MV-4-11 (cell line): ENCODE data around the gene CORO1A.
"Not testable (repeated sequence)": the region's sequence is repeated elsewhere in the genome, so short reads cannot be mapped to it uniquely, and the experiment has no call there.

Experiments used
- DNase-seq: peaks from one replicate; lab custom pipeline; 2025; lab: John Stamatoyannopoulos, UW

The CORO1A gene

GRCh38 chr16:30170145-30170544 is 13.3 kb upstream of the CORO1A start:
- not testable (repeated sequence) for DNase-seq

GRCh38 chr16:30173054-30173453 is 10.3 kb upstream of the CORO1A start:
- no peak for DNase-seq

GRCh38 chr16:30176876-30177275 is 6.5 kb upstream of the CORO1A start:
- DNase-seq = peak; percentile 26

- DNase-seq = no peak
These were observed 4.2 kb upstream of the CORO1A start for GRCh38 chr16:30179195-30179594.

- no peak for DNase-seq
These were observed 3.5 kb upstream of the CORO1A start for GRCh38 chr16:30179931-30180330.

- DNase-seq = no peak
These were observed 2.7 kb upstream of the CORO1A start for GRCh38 chr16:30180741-30181140.

- peak; percentile 74 for DNase-seq
These were observed 891 bp downstream of the CORO1A start for GRCh38 chr16:30184096-30184890.

GRCh38 chr16:30184891-30185682 is 1.7 kb downstream of the CORO1A start:
- DNase-seq = peak; percentile 70

- DNase-seq = peak; percentile 96
These were observed 2.5 kb downstream of the CORO1A start for GRCh38 chr16:30185683-30186421.

GRCh38 chr16:30186444-30186781 is 3.0 kb downstream of the CORO1A start:
- no peak for DNase-seq

- peak; percentile 60 for DNase-seq
These were observed 3.6 kb downstream of the CORO1A start for GRCh38 chr16:30186782-30187555.

GRCh38 chr16:30187556-30187865 is 4.1 kb downstream of the CORO1A start:
- DNase-seq = no peak

- no peak for DNase-seq
These were observed 4.7 kb downstream of the CORO1A start for GRCh38 chr16:30187971-30188561.

GRCh38 chr16:30191158-30191557 is 7.8 kb downstream of the CORO1A start:
- not testable (repeated sequence) for DNase-seq

- DNase-seq = not testable (repeated sequence)
These were observed 9.7 kb downstream of the CORO1A start for GRCh38 chr16:30193098-30193497.

GRCh38 chr16:30193615-30194014 is 10.2 kb downstream of the CORO1A start, which contains the start of the genes BOLA2B and SLX1A:
Gene BOLA2B, minus strand, starts transcription at chr16:30193666. Its CDS starts 71 bp downstream, at chr16:30193595.
Gene SLX1A, plus strand, starts transcription at chr16:30193875. Its CDS starts 210 bp downstream, at chr16:30194085.
- not testable (repeated sequence) for DNase-seq

- not testable (repeated sequence) for DNase-seq
These were observed 10.9 kb downstream of the CORO1A start for GRCh38 chr16:30194172-30194925.

- DNase-seq = not testable (repeated sequence)
These were observed 13.6 kb downstream of the CORO1A start for GRCh38 chr16:30197001-30197400.

- not testable (repeated sequence) for DNase-seq
These were observed 15.6 kb downstream of the CORO1A start, which contains the start of gene SULT1A3 for GRCh38 chr16:30199049-30199448. Gene SULT1A3, plus strand, starts transcription at chr16:30199255. Its CDS starts 1,474 bp downstream, at chr16:30200729.

GRCh38 chr16:30199608-30200343 is 16.4 kb downstream of the CORO1A start:
- not testable (repeated sequence) for DNase-seq
